NT2/D1 (cell line): Measurements from ENCODE around the gene FTO.

ENCODE experiments used
- SUZ12 ChIP-seq: IDR thresholded peaks from 2 replicates; pipeline ENCODE4 v1.6.1; 2011; ENCODE audit not compliant: insufficient read length, insufficient read depth; ENCODE audit errors: extremely low read depth
- YY1 ChIP-seq: IDR thresholded peaks from 2 replicates; pipeline ENCODE4 v1.6.1; 2011; ENCODE audit not compliant: insufficient read length, insufficient read depth
- ZNF274 ChIP-seq: IDR thresholded peaks from 2 replicates; pipeline ENCODE4 v1.6.1; 2011; ENCODE audit warnings: mild to moderate bottlenecking, low read depth, low read length

DNA sequence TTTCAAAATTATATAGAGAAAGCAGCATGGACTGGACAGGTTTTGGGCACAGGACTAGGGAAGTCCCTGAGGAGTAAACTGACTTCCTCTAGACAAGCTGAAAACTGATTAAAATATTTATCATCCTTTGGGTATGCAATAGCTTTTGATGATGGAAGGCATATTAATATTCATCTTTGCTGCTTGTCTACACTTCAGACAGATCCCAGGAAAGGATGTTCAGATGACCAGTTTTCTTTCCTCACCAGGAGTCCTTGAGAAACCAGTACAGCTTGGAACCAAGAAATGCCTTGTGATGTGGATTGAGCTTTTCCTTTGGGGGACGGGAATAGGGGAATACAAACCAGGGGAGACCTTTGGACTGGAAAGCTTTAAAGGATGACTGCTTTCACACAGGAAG, 195.5 kb downstream of the FTO start:
- TF ChIP-seq ZNF274, result no peak
- no peak for TF ChIP-seq YY1
- no peak for TF ChIP-seq SUZ12
